ENCODE data around the gene ITPR2. TPM values are rescaled to one million over a fixed set of nuclear protein-coding genes. Genes with fewer than 3 reads are reported as not detected.

Gene ITPR2
- total and polyA plus RNA-seq, 2 of the 13 experiments (the other 11 are each of a cell fraction or from before 2014, with no cell fraction given) = 31.9 to 81.9 TPM

DNA sequence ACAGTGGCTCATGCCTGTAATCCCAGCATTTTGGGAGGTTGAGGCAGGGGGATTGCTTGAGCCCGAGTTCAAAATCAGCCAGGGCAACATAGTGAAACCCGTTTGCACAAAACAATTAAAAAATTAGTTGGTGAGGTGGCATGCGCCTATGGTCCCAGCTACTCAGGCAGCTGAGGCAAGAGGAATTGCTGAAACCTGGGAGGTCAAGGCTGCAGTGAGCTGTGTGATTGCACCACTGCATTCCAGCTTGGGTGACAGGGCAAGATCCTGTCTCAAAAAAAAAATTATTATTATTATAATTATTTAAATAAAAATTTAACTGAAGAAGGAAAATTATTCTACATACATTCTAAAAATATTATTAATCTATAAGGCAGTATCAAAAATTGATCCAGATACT lies 164.1 kb downstream of the ITPR2 start (continued):
- TF ChIP-seq ZNF572 (CRISPR knock-in tag; IDR thresholded peaks at IDR 0.05) (no peak), RXRB (CRISPR knock-in tag; IDR thresholded peaks at IDR 0.05; ENCODE audit: borderline replicate concordance) (0 out of 2 replicates have a peak, but pooled peaks have one; percentile 33), SNAPC4 (CRISPR knock-in tag; IDR thresholded peaks at IDR 0.05) (no peak), SMARCC2 (IDR thresholded peaks at IDR 0.05) (no peak), EP300 (IDR thresholded peaks at IDR 0.05; ENCODE audit: low read depth in 2 of 2, low read length in 2 of 2) (peak in 1 of 2 experiments; percentile 12; a peak in 1 of 4 replicates), EP300 (CRISPR knock-in tag; IDR thresholded peaks at IDR 0.05; ENCODE audit: borderline replicate concordance) (no peak), ZNF839 (CRISPR knock-in tag; IDR thresholded peaks at IDR 0.05; ENCODE audit: borderline replicate concordance) (no peak), ZNF224 (CRISPR knock-in tag; IDR thresholded peaks at IDR 0.05) (no peak), GATAD2A (CRISPR knock-in tag; IDR thresholded peaks at IDR 0.05) (0 out of 2 replicates have a peak, but pooled peaks have one; percentile 27), ZNF124 (CRISPR knock-in tag; IDR thresholded peaks at IDR 0.05) (no peak), ZNF44 (CRISPR knock-in tag; IDR thresholded peaks at IDR 0.05) (no peak), ZBTB33 (CRISPR knock-in tag; IDR thresholded peaks at IDR 0.05) (peak; percentile 23; the same call in 1 of the 2 replicates), ATF4 (CRISPR knock-in tag; IDR thresholded peaks at IDR 0.05) (no peak; a peak in 1 of 4 replicates), FOXA1 (IDR thresholded peaks at IDR 0.05) (no peak), FOXA1 (CRISPR knock-in tag; IDR thresholded peaks at IDR 0.05) (no peak), MAFK (conservative IDR thresholded peaks at IDR 0.05 in 1 of 2, IDR thresholded peaks at IDR 0.05 in 1 of 2; ENCODE audit: low read length in 2 of 2) (no peak), RFX1 (IDR thresholded peaks at IDR 0.05) (no peak), ARHGAP35 (CRISPR knock-in tag; IDR thresholded peaks at IDR 0.05; ENCODE audit: borderline replicate concordance) (no peak), NR2F6 (IDR thresholded peaks at IDR 0.05) (peak; percentile 62; the same call in 1 of the 2 replicates), NR2F6 (CRISPR knock-in tag; IDR thresholded peaks at IDR 0.05) (peak; percentile 84), SMAD1 (CRISPR knock-in tag; IDR thresholded peaks at IDR 0.05; ENCODE audit: borderline replicate concordance, low read depth) (no peak), ETV5 (CRISPR knock-in tag; IDR thresholded peaks at IDR 0.05; ENCODE audit: borderline replicate concordance) (no peak), ZNF234 (CRISPR knock-in tag; conservative IDR thresholded peaks at IDR 0.05) (no peak), HNF4A (CRISPR knock-in tag; IDR thresholded peaks at IDR 0.05) (no peak; the same call in 1 of the 2 replicates)
